SH-SY5Y (cell line): ENCODE data around the gene ABCA7.

ENCODE experiments used
- GATA2 ChIP-seq: IDR thresholded peaks from 2 replicates; pipeline ENCODE4 v1.6.1; 2011; ENCODE audit warnings: mild to moderate bottlenecking, low read depth, low read length
- GATA3 ChIP-seq: IDR thresholded peaks from 2 replicates; pipeline ENCODE4 v1.6.1; 2011; ENCODE audit warnings: low read depth, mild to moderate bottlenecking, low read length, moderate library complexity

The ABCA7 gene

DNA sequence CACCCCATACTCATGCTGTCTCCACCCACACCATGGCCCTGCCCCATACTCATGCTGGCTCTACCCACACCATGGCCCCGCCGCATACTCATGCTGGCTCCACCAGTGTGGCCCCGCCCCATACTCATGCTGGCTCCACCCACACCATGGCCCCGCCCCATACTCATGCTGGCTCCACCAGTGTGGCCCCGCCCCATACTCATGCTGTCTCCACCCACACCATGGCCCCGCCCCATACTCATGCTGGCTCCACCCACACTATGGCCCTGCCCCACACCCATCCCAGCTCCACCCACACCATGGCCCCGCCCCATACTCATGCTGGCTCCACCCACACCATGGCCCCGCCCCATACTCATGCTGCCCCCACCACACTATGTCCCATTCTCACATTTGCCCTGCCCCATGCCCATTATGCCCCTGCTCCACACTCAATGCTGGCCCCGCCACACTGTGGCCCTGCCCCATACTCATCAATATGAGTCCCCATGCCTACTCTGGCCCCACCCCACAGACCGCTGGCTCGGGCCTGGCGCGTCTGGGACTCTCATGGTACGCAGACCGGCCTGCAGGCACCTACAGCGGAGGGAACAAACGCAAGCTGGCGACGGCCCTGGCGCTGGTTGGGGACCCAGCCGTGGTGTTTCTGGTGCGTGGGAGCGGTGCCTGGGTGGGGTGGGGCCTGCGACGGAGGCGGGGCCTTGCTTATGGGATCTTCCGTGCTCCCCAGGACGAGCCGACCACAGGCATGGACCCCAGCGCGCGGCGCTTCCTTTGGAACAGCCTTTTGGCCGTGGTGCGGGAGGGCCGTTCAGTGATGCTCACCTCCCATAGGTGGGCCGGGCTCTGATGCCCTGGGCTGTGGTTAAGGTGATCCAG lies 23.4 kb downstream of the ABCA7 start:
- TF ChIP-seq GATA2 = no peak
- no peak for TF ChIP-seq GATA3

DNA sequence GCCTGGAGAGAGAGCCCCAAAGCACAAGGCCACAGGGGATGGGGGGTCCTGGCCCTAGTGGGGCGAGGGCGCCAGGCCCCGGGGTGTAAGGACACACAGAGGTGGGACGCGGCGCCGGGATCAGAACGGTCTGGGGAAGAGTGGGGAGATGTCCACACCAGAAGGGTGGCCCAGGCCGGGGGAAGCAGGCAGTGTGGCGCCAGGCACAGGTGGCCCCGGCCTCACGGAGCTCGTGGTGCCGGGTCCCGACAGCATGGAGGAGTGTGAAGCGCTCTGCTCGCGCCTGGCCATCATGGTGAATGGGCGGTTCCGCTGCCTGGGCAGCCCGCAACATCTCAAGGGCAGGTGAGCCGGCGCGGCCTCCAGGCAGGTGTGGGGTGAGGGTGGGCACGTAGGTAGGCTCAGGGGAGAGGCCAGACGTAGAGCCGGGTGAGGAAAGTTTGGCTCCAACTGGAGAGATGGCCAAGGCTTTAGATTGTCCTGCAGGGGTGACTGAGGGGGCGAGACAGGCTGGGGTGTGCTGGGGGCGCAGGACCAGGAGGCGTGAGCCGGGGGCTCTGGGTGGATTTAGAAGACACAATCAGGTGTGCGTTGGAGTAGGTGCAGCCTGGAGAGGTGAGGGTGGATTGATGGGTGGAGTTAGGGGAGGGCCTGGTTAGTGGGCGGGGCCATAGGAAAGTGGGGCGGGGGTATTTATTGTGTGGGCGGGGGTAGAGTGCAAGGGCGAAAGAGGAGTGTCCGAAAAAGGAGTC lies 24.2 kb downstream of the ABCA7 start:
- TF ChIP-seq GATA2 (no peak), GATA3 (no peak)

- no peak for TF ChIP-seq GATA2
- no peak for TF ChIP-seq GATA3
These were observed 25.0 kb downstream of the ABCA7 start for GRCh38 chr19:1064661-1065605.

DNA sequence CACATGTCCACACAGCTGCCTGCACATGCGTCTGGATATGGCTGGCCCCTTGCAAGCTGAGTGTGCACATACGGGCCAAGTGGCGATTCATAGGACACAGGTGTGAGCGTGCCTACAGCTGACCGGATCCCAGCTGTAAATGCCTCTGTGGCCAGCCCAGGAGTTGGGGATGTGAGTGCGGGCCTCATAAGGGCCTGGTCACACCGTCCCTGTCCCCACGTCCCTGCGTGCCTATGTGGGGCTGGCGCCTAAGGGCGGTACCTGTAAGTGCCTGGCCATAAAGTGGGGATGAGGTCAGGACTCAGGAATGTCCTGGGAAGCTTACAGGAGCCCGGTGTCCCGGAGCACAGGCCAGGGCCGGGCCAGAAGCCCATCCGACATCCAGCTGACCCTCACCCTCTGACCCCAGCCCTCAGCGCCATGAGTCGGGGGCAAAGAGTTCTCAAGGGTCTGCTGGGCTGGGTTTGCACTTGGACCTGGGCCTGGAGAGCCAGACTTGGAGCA lies 25.8 kb downstream of the ABCA7 start:
- TF ChIP-seq GATA3 = no peak
- TF ChIP-seq GATA2 = no peak

GRCh38 chr19:1066251-1066747 lies 26.4 kb downstream of the ABCA7 start:
- TF ChIP-seq GATA3 = no peak
- no peak for TF ChIP-seq GATA2

DNA sequence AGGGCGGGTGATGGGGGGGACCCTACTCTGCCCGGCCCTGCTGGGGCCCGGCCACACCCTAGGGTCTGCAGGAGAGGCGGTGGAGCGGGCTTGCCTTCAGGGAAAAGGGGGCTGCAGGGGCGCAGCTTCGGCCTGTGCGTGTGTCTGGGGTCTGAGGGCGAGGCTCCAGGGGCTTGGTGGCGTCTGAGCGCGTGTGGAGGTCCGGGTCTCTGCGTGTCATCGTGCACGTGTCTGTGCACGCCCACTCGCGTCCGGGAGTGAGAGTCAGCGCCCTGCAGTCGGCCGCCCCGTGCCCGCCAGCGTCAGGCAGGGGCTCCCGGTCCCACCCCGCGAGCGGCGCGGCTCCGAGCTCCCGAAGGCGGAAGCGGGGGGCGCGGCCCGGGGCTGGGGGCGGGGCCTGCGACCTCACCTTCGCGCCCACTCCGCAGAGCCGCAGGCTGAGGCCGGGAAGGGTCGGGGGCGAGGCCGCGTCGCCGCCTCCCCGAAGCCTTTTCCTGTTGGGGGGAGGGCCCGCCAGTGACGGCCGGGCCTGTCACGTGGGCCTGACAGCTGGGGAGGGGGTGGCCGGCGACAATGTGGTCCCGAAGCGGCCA lies 26.9 kb downstream of the ABCA7 start, which contains the start of gene ARHGAP45:
TSS of gene ARHGAP45 (plus strand) at position 420 of the 593 bp plus-strand sequence. CDS start 239 bp downstream, outside the sequence.
- TF ChIP-seq GATA3 (no peak), GATA2 (no peak)

DNA sequence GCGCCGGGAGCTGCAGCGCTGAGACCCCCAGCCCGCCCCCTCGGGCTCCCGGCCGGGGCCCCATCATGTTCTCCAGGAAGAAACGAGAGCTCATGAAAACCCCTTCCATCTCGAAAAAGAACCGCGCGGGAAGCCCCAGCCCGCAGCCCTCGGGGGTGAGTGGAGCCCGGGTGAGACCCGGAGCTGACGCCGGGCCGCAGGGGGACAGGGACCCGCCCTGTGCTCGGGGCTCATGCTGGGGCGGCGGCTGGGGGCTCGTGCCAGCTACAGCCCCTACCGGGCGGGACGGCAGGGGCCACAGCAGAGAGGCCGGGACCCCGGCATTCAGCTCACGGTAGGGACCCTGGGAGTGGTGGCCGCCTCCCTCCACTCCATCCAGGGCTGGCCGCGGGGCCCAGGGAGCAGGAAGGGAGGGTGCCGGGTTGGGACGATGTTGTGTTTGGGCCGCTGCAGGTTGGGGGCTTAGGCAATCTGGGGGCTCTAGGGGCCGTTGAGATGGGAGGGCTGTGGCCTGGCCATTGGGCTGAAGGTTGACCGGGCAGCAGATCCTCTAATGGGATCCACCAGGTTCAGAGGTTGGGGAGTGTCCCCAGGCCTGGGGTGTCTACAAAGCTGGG lies 27.5 kb downstream of the ABCA7 start:
- no peak for TF ChIP-seq GATA2
- no peak for TF ChIP-seq GATA3

DNA sequence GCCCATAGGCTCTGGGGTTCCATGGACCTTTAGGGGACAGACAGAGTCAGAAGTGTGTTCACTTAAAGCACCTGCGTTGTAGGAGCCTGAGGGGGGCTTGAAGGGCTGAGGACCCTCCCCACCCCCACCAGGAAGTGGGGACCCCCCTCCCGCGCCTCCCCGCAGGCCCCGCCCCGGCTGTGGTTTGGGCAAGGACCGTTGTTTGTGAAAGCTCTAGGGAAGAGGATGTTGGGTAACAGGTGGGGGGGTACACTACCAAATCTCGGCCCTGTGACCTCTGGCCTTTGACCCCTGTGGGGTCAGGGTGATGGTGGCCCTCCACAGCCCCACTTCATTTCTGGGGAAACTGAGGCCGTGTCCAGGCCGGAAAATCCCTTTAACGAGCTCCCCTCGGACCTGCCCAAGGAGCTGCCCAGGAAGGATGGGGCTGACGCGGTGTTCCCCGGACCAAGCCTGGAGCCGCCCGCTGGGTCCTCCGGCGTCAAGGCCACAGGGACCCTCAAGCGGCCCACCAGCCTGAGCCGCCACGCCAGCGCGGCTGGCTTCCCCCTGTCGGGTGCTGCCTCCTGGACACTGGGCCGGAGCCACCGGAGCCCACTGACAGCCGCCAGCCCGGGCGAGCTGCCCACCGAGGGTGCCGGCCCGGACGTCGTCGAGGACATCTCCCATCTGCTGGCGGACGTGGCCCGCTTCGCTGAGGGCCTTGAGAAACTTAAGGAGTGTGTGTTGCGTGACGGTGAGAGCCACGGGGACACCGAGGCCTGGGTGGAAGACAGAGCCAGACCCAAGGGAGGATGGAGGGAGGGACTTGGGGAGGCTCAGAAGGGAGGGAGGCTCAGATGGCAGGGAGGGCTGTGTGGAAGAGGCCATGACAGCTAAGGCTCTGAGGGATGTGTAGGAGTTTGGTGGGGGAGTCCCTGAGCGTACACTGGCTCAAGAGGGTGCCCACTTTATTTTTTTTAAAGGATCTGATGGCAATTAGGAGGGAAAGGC lies 28.4 kb downstream of the ABCA7 start:
- TF ChIP-seq GATA2 (no peak), GATA3 (no peak)

- TF ChIP-seq GATA3 (no peak), GATA2 (no peak)
These were observed 29.3 kb downstream of the ABCA7 start for GRCh38 chr19:1069009-1069779.

DNA sequence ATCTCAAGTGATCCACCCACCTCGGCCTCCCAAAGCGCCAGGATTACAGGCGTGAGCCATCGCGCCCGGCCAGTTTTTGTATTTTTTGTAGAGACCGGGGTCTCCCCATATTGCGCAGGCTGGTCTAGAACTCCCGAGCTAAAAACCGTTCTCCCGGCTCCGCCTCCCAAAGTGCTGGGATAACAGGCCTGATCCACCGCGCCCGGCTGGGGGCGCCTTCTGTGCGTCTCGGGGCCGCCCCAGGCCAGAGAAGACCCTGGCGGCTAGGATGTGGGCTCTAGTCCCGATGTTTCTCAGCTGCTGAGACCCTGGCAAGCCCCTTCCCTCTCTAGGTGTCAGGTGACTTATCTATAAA lies 30.6 kb downstream of the ABCA7 start:
- no peak for TF ChIP-seq GATA2
- no peak for TF ChIP-seq GATA3
